ENCODE measurements around the gene LOXHD1. TPM values are rescaled to one million over a fixed set of nuclear protein-coding genes. Genes with fewer than 3 reads are reported as not detected.

The LOXHD1 gene
- total RNA-seq, 2 experiments from 2014 or later: 0.47 to 0.63 TPM

DNA sequence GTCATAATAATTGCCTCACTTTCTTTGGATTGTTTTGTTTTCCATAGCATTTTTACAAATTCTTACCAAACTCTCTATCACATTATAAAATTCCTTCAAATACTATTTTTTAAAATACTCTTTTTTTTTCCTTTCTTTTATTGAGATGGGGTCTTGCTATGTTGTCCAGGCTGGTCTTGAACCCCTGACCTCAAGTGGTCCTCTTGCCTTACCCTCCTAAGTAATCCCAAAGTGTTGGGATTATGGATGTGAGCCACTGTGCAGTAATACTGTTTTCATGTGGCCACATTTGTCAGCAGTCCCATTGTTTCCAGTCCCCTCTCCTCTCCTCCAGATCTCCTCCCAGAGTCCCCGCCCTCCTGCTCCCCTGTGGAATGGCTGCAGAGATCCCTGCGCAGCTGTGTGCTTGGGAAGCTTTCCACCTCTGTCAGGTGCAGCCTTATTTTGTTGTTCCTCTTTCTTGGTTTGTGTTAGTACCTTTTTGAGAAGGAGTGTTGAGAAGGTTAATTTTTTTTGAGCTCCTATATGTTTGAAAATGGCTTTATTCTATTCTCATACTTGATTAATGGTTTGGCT is 227.3 kb downstream of the LOXHD1 start:
- Mint-ChIP-seq H3K27ac (no peak overlapping the region), H3K9me3 (ENCODE audit: insufficient read depth) (no peaks in the 10 kb centered on the region), H3K36me3 (ENCODE audit: low read depth) (no peaks in the 10 kb centered on the region), H3K27me3 (ENCODE audit: low read depth) (peaks cover 21% of the 10 kb centered on the region), H3K4me3 (no peak overlapping the region), H3K4me1 (ENCODE audit: low read depth) (no peaks in the 10 kb centered on the region)
- ChIA-PET POLR2A (no interaction called here), CTCF (no interaction called here)
- DNase-seq (no peak), ATAC-seq (no peak)

DNA sequence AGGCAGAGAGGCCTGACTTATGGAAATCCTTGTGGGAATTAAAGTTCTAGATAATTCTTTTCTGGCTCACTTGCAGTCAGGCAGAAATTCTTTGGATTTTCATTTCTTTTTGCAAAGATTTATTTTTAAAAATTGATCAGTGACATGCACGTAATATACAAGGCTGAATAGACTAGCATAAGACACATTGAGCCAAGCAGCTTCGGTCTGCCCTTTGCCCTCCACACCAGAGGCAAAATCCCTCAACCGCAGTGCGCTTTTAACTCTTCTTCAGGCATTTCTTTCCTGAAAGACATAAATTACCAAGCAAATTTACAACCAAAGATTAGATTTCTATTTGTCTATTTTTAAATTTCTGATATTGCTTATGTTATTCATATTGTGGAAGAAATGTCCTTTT is 227.9 kb downstream of the LOXHD1 start:
- ChIA-PET POLR2A (no interaction called here), CTCF (interaction anchor here (0.6 kb wide), 1 partner anchor 229 kb away, joined by 3 read pairs; no protein-coding TSS in a partner anchor)
- no peak for ATAC-seq
- Mint-ChIP-seq H3K36me3 (ENCODE audit: low read depth) (no peaks in the 10 kb centered on the region), H3K27ac (no peak overlapping the region), H3K27me3 (ENCODE audit: low read depth) (peaks cover 21% of the 10 kb centered on the region), H3K4me1 (ENCODE audit: low read depth) (no peaks in the 10 kb centered on the region), H3K9me3 (ENCODE audit: insufficient read depth) (no peaks in the 10 kb centered on the region), H3K4me3 (no peak overlapping the region)
- no peak for DNase-seq

DNA sequence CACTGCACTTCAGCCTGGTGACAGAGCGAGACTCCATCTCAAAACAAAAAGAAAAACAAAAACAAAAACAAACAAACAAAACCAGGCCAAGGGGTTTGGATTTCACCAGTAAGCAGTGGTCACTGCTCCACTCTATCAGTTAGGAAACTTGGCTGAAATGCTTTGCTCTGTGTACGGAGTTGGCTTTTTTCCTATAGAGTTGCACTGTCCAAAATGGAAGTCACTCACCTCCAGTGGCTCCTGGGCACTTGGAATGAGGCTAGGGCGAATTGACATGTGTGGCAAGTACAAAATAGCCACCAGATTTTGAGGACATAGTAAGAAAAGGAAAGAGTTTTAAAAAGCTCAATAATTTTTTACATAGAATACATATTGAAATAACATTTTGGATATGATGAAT is 228.7 kb downstream of the LOXHD1 start:
- POLR2A ChIA-PET: no interaction called here
- Mint-ChIP-seq H3K36me3 (ENCODE audit: low read depth) (no peaks in the 10 kb centered on the region), H3K9me3 (ENCODE audit: insufficient read depth) (no peaks in the 10 kb centered on the region)

DNA sequence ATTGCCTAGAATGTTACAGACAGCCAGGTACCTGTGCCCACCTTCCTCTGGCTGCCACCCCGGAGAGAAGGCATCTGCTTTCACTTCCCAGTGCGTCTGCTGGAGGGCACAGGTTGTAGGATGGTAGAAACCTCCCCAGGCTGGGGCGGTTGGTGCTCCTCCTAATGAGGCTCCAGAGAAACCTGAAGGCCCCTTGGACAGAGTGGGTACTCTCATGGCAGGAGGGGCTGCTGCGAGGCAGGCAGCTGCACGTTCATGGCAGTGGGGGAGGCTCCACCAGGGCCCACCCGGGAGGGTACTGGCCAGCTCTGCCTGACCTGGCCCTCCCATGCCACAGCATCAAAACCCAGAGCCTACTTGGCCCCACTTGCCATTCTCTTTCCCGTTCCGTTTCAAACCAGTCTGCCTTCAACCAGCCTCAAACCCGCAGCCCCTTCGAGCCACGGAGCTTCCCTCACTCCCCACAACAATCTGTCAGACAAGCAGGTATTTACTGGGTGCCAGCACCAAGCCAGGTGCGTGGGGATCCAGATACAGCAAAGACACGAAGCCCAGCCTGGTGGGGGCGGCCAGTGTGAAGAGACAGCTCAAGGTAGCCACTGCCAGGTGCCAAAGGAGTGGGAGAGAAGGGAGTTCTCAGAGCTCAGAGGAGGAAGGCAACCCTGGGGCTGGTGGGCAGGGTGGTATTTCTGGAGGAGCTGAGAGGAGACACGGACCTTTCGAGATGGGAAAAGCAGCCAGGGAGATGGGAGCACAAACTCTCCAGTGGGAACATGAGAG is 229.6 kb downstream of the LOXHD1 start:
- no peak overlapping the region for H3K4me3 Mint-ChIP-seq
- no peak overlapping the region for H3K27ac Mint-ChIP-seq
- no peak for ATAC-seq
- ChIA-PET POLR2A (no interaction called here), CTCF (no interaction called here)
- DNase-seq: no peak
- H3K9me3 Mint-ChIP-seq (ENCODE audit: insufficient read depth): no peaks in the 10 kb centered on the region
- H3K27me3 Mint-ChIP-seq (ENCODE audit: low read depth): peaks cover 21% of the 10 kb centered on the region
- H3K36me3 Mint-ChIP-seq (ENCODE audit: low read depth): no peaks in the 10 kb centered on the region
- H3K4me1 Mint-ChIP-seq (ENCODE audit: low read depth): no peaks in the 10 kb centered on the region

More for the DNA sequence above, 228.7 kb downstream of the LOXHD1 start:
- ATAC-seq: no peak
- no peak overlapping the region for H3K4me3 Mint-ChIP-seq
- no peaks in the 10 kb centered on the region for H3K4me1 Mint-ChIP-seq (ENCODE audit: low read depth)
- no peak overlapping the region for H3K27ac Mint-ChIP-seq
- DNase-seq: no peak
- CTCF ChIA-PET: no interaction called here
- peaks cover 21% of the 10 kb centered on the region for H3K27me3 Mint-ChIP-seq (ENCODE audit: low read depth)

Other genes starting within 250 kb of the LOXHD1 start
- gene ST8SIA5, start 99.8 kb upstream of the LOXHD1 start, total RNA-seq: not detected